Right ventricle myocardium inferior (tissue), 1 donor: ENCODE measurements around the gene PCDH11Y. TPM values are rescaled to one million over a fixed set of nuclear protein-coding genes. Genes with fewer than 3 reads are reported as not detected.
"Not testable (repeated sequence)": the region's sequence is repeated elsewhere in the genome, so short reads cannot be mapped to it uniquely, and the experiment has no call there.

Experiments used
- ATAC-seq: fragments of 200-7000 bp; cut with Tn5 transposase; one replicate; pipeline ENCODE4 v1.9.1; 2020; ENCODE audit warnings: mild to moderate bottlenecking, moderate library complexity
- DNase-seq: peaks from one replicate; pipeline ENCODE4 v3.0.0; 2021; ENCODE audit errors: missing footprints
- intact Hi-C: fragments of 100-400 bp; cut with DNase I; formaldehyde crosslinking; loops from one replicate; pipeline ENCODE4 v1.11.0; 2022
- long read RNA-seq: library from polyadenylated mRNA; unstranded; transcript quantifications from one replicate; pipeline ENCODE4 v2.0.0, GENCODE V29; 2021
- total RNA-seq: library from RNA; stranded (reverse); fragmentation: NEBNext Ultra II Directional; extraction: Animal tissue kit (Norgen Biotek cat#: 25700); gene quantifications from one replicate; pipeline ENCODE4 v1.2.1, GENCODE V29; 2021
- donor health status: DM: no; HTN: yes; CAD: no; lungs with severe emphysema.

Gene PCDH11Y, protein sequence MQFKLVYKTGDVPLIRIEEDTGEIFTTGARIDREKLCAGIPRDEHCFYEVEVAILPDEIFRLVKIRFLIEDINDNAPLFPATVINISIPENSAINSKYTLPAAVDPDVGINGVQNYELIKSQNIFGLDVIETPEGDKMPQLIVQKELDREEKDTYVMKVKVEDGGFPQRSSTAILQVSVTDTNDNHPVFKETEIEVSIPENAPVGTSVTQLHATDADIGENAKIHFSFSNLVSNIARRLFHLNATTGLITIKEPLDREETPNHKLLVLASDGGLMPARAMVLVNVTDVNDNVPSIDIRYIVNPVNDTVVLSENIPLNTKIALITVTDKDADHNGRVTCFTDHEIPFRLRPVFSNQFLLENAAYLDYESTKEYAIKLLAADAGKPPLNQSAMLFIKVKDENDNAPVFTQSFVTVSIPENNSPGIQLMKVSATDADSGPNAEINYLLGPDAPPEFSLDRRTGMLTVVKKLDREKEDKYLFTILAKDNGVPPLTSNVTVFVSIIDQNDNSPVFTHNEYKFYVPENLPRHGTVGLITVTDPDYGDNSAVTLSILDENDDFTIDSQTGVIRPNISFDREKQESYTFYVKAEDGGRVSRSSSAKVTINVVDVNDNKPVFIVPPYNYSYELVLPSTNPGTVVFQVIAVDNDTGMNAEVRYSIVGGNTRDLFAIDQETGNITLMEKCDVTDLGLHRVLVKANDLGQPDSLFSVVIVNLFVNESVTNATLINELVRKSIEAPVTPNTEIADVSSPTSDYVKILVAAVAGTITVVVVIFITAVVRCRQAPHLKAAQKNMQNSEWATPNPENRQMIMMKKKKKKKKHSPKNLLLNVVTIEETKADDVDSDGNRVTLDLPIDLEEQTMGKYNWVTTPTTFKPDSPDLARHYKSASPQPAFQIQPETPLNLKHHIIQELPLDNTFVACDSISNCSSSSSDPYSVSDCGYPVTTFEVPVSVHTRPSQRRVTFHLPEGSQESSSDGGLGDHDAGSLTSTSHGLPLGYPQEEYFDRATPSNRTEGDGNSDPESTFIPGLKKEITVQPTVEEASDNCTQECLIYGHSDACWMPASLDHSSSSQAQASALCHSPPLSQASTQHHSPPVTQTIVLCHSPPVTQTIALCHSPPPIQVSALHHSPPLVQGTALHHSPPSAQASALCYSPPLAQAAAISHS (N-terminal part only)
- total RNA-seq = 0.32 TPM
- long read RNA-seq = 0 reads

GRCh38 chrY:5000057-5000456 lies at the start of gene PCDH11Y:
Gene PCDH11Y (plus strand): TSS chrY:5000296. CDS start chrY:5057100, 56,804 bp downstream.
- DNase-seq = peak; percentile 13
- intact Hi-C loops, ATAC-seq: not testable (repeated sequence)

- ATAC-seq, DNase-seq, intact Hi-C loops: not testable (repeated sequence)
Measured at GRCh38 chrY:4967894-4968293, 32.2 kb upstream of the PCDH11Y start.

GRCh38 chrY:4991743-4992400 lies 8.2 kb upstream of the PCDH11Y start:
- DNase-seq, intact Hi-C loops, ATAC-seq: not testable (repeated sequence)

- ATAC-seq, DNase-seq, intact Hi-C loops: not testable (repeated sequence)
Measured at GRCh38 chrY:4994892-4995291, 5.2 kb upstream of the PCDH11Y start.

- ATAC-seq, intact Hi-C loops: not testable (repeated sequence)
- peak; percentile 5 for DNase-seq
Measured at GRCh38 chrY:5002476-5003184, 2.5 kb downstream of the PCDH11Y start.

DNA sequence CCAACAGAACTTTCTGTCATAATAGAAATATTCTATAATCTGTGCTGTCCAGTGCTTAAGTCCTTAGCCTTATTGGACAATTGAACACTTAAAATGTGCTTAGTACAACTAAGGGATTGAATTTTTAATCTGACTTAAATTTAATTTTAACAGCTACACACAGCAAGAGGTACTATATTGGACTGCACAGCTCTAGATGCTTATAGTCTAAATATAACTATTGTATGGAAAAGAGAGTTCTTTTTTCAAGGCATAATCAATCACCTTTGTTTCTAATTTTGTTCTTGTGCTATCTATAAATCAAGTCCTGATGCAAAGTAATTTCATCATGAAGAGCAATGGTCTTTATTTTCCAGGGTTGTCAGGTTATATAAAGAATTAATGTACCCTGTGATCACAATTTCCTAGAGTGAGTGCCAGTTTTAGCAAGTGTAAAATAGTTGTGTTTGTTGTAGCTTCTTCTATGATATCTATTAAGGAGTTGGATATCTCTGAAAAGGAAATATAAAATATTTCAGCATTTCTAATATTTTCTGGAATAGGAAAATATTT lies 39.0 kb downstream of the PCDH11Y start:
- ATAC-seq, DNase-seq, intact Hi-C loops: not testable (repeated sequence)

DNA sequence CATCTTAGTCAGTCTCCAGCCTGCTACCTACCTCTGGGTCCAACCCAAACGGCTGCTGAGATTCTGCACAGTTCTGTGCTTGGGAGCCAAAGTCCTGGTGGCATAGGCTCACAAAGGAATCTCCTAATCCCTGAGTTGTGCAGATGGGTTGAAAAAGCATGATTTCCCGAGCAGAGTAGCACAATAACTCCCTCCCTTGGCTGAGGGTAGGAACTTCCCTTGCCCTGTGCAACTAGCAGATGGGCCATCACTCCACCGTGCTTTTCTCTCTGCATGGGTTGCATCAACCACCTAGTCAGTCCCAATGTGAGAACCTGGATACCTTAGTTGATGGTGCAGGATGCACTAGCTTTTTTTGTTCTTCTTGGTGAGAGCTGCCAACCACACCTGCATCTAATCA lies 82.9 kb downstream of the PCDH11Y start:
- intact Hi-C loops, ATAC-seq, DNase-seq: not testable (repeated sequence)

DNA sequence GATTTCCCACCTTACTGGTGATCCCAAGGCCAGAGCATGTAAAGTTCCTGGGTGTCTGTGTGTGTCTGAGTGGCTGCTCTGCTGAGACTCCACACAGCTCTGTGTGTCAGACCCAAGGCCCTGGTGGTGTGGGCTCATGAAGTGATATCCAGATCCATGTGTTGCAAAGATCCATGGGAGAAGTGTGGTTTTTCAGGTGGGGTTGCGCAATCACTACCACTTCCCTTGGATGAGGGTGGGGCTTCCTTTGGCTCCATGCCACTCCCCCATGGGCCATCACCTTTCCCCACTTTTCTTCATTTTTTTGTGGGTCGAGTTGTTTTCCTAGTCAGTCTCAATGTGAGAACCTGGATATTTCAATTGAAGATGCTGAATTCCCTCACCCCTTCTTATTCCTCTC lies 182.9 kb downstream of the PCDH11Y start:
- ATAC-seq, DNase-seq, intact Hi-C loops: not testable (repeated sequence)

DNA sequence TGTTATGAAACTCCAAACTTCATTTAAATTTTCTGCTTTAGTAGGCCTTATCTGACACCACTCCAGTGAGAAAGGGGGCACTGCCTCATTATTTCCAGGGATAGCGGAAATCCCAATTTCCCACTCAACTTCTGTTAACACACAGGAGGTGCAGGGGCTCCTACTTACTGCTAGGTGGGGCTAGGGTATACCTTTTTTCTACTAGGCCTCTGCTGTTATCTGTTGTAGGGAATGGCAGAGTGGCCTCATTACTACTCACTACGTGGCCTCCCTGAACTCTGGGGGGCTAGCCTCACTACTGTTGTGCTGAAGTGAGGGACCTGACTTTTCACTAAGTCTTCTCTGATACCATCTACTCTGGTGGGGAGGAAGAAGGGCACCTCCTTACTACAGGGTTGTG lies 215.0 kb downstream of the PCDH11Y start:
- intact Hi-C loops, ATAC-seq, DNase-seq: not testable (repeated sequence)

DNA sequence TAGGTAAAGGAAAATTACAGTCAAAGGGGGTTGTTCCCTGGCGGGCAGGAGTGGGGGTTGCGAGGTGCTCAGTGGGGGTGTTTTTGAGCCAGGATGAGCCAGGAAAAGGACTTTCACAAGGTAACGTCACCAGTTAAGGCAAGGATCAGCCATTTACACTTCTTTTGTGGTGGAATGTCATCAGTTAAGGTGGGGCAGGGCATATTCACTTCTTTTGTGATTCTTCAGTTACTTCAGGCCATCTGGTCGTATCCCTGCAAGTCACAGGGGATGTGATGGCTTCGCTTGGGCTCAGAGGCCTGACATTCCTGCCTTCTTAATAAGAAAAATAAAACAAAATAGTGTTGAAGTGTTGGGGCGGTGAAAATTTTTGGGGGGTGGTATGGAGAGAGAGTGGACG lies 324.8 kb downstream of the PCDH11Y start:
- DNase-seq, ATAC-seq, intact Hi-C loops: not testable (repeated sequence)

DNA sequence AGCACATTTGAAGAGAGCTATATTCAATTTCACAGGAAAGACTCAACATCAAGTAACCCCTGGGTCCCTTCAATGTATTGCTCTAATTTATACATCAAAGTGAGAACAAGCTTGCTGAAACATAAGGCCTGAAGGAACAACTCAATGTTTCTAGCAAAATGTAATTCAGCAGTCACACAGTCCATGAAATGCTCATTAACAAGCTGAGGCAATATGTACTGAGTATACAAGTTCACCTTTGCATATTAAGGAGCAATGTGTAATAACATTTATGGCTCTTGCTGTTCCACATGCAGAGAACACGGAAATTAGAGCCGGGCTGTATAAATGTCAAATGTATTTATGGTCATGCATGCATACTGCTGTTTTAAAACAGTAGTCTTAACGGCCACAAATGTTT lies 342.1 kb downstream of the PCDH11Y start:
- intact Hi-C loops, ATAC-seq, DNase-seq: not testable (repeated sequence)

DNA sequence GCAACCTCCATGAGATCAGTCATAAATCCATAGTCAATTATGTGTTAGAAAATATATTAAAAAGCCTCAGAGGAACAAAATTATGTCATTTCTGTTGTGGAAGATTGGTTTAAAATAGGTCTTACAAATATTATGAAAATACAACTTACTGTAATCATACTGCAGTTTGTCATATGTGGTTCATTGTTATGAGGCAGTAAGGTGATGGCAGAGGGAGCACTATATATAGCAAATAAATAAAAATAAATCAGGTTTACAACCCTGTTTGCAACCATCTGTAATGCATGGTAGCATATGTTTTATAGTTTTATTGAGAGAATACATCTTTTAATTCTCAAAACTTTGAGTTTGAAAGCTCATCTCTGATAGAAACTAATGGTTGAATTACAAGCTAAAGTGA lies 543.6 kb downstream of the PCDH11Y start:
- DNase-seq, intact Hi-C loops, ATAC-seq: not testable (repeated sequence)

- DNase-seq, ATAC-seq, intact Hi-C loops: not testable (repeated sequence)
Measured at GRCh38 chrY:5638589-5638988, 638.5 kb downstream of the PCDH11Y start.

DNA sequence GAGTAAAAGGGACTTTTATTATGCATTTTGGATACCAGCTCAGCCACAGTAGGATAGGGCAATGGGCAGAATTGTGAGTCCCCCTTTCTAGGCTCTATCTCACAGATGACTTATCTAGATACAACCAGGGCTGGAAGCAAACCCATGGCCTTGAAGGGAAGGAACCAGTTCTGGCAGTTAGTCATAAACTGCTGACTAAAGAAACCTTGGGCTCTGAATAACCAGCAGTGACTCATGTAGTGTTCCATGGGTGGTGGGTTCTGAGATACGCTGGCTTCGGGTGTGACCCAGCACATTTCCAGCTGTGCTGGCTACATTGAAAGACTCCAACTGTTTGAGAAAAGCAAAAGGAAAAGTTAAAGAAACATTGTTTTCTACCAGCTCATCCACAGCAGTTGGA lies 679.2 kb downstream of the PCDH11Y start:
- ATAC-seq, intact Hi-C loops, DNase-seq: not testable (repeated sequence)

DNA sequence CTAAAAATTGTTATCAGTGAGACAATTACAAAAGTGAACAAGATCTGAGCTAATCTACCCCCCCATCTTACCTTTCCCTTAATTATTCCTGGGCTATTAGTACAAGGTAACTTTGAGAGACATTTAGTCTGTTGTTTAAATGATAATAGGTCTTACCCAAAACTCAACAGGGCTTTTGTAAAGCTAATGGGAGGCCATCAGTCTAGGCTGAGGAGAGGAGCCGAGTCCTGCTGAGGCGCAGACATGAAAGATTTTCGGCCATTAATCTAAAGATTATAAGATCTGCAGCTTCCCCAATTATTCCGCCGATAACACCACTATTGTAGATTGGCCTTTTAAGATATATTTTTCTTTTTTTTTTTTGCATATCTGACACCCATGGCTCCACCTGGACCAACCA lies 708.6 kb downstream of the PCDH11Y start:
- intact Hi-C loops, ATAC-seq, DNase-seq: not testable (repeated sequence)

DNA sequence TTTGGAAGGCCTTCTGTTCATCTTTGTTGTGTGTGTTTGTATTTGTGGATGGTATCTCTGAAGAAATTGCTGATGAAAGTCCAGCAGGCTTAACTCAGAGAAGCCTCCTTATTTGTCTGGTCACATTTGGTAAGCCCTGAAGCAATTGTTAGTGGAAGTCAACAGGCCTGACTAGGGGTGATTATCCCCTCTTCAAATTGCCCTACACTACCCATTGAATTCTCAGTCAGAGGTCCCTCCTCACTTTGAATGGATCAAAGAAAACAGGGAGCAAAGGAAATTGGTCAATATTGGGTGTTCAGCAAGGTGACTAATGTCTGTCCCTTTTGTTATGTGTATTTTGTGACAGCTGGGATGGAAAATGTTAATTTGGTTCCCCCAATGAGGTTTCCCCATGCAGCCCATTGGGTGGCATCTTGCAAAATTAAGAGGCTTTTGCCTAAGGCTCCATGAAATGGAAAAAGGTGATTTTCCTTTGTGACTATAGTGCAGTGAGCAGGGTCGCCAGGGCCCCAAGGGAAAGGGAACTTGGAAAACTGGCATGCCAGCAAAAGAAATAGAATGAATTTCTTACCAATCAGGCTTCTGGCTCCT lies 709.8 kb downstream of the PCDH11Y start:
- ATAC-seq, DNase-seq, intact Hi-C loops: not testable (repeated sequence)

- DNase-seq, ATAC-seq, intact Hi-C loops: not testable (repeated sequence)
Measured at GRCh38 chrY:5761403-5761802, 761.3 kb downstream of the PCDH11Y start.
